Measurements from ENCODE around the gene MACROD2.

DNA sequence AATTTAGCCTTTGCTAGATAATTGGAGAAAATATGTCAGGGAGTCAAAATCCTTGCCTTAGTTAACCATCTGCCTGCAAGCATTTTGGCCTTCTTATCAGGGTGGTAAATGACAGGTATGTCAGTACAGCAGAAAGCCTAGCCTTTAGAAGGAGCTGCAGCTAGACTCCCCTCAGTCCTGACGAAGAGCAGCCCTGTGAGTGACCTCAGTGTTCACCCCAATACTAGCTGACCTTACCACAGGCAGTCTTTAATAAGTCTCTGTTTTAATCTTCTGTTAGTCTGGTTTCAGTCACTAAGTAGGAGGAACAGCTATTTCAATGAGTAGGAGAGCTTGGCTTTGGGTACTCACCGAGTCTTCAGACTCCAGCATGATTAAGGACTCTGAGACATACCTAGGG lies 682.1 kb downstream of the MACROD2 start:
- TF ChIP-seq SUZ12 (IDR thresholded peaks at IDR 0.05; ENCODE audit: extremely low read depth, insufficient read depth, insufficient read length): no peak
- TF ChIP-seq ZNF274 (IDR thresholded peaks at IDR 0.05; ENCODE audit: low read depth, low read length): no peak
- TF ChIP-seq YY1 (IDR thresholded peaks at IDR 0.05; ENCODE audit: insufficient read depth, insufficient read length): no peak
